GM15510 (cell line): ENCODE results near the gene NUDT3.

Experiments
- POLR2A ChIP-seq: IDR thresholded peaks from 3 replicates; pipeline ENCODE4 v1.6.1; 2011; ENCODE audit warnings: borderline replicate concordance; ENCODE audit not compliant: insufficient read length; ENCODE audit errors: extremely low read depth

NUDT3 gene

GRCh38 chr6:34243901-34244884 is 148.3 kb downstream of the NUDT3 start:
- TF ChIP-seq POLR2A: peak; percentile 30

- TF ChIP-seq POLR2A: no peak
These were observed 149.2 kb downstream of the NUDT3 start for GRCh38 chr6:34243131-34243771.

GRCh38 chr6:34242252-34243130 is 150.0 kb downstream of the NUDT3 start:
- no peak for TF ChIP-seq POLR2A

GRCh38 chr6:34241351-34242215 is 150.9 kb downstream of the NUDT3 start:
- TF ChIP-seq POLR2A: no peak

GRCh38 chr6:34240329-34241248 is 151.9 kb downstream of the NUDT3 start:
- no peak for TF ChIP-seq POLR2A

- no peak for TF ChIP-seq POLR2A
These were observed 152.6 kb downstream of the NUDT3 start for GRCh38 chr6:34239893-34240292.

GRCh38 chr6:34239500-34239825 is 153.0 kb downstream of the NUDT3 start:
- no peak for TF ChIP-seq POLR2A

GRCh38 chr6:34238585-34239499 is 153.6 kb downstream of the NUDT3 start:
- TF ChIP-seq POLR2A: no peak

- peak; percentile 50 for TF ChIP-seq POLR2A
These were observed 154.5 kb downstream of the NUDT3 start for GRCh38 chr6:34237722-34238584.

- TF ChIP-seq POLR2A: no peak
These were observed 155.2 kb downstream of the NUDT3 start for GRCh38 chr6:34237316-34237721.
